Right cardiac atrium (tissue), 5 donors: ENCODE data around the gene MAPKAP1. TPM values are rescaled to one million over a fixed set of nuclear protein-coding genes. Genes with fewer than 3 reads are reported as not detected.
A peak's percentile ranks its signal among the peaks of the same experiment; 100 is the strongest.

Source experiments
- ATAC-seq, 2 donors: fragments of 200-7000 bp; cut with Tn5 transposase; one replicate each; pipeline versions ENCODE4 v1.8.0 to v1.9.1; 2020; ENCODE audit warnings: moderate library complexity in 2 of 2, mild to moderate bottlenecking in 1 of 2
- DNase-seq, 3 donors: peaks; one replicate each; pipeline ENCODE4 v3.0.0-alpha.2; 2020
- H3K27ac ChIP-seq: one replicate; pipeline ENCODE4 v1.5.1; 2013; ENCODE audit warnings: mild to moderate bottlenecking, low read length, control low read depth, moderate library complexity
- H3K27me3 ChIP-seq: one replicate; pipeline ENCODE4 v1.6.1; 2013; ENCODE audit not compliant: control insufficient read depth, insufficient read depth
- H3K4me1 ChIP-seq: one replicate; pipeline ENCODE4 v1.6.1; 2013; ENCODE audit warnings: low read length; ENCODE audit not compliant: control insufficient read depth, insufficient read depth
- H3K4me3 ChIP-seq: one replicate; pipeline ENCODE4 v1.5.1; 2013; ENCODE audit warnings: low read length, control low read depth
- H3K9me3 ChIP-seq: one replicate; pipeline ENCODE4 v1.6.1; 2013; ENCODE audit warnings: low read length; ENCODE audit not compliant: control insufficient read depth
- WGBS: extraction: QIAGEN DNeasy Blood & Tissue Kit; methylation state at CpG from one replicate; pipeline ENCODE4 v1.1.7; 2013; 5-methylcytosine and 5-hydroxymethylcytosine counted together
- intact Hi-C, 4 donors: fragments of 100-400 bp; cut with DNase I; formaldehyde crosslinking; loops; one replicate each; pipeline versions ENCODE4 v1.11.0 to v1.14.0; 2022 to 2023
- polyA plus RNA-seq: library from polyadenylated mRNA; stranded (reverse); fragments of 200-250 nt; gene quantifications from one replicate; pipeline ENCODE4 v1.2.3, GENCODE V29; 2013
- total RNA-seq, 4 donors: library from RNA; stranded (reverse); fragmentation: NEBNext Ultra II Directional; extraction: Animal tissue kit (Norgen Biotek cat#: 25700); gene quantifications; one replicate each; pipeline ENCODE4 v1.2.1, GENCODE V29; 2021
- donor health status: healthy with polysubstance abuse.
- donor health status: DM: no; HTN: yes; CAD: no.
- donor health status: DM: no; HTN: no; CAD: no.
- donor health status: DM: no; HTN: yes; CAD: no; lungs with severe emphysema.
- donor health status: DM: yes; HTN: yes; CAD: no.

Gene MAPKAP1
- total and polyA plus RNA-seq, 5 donors, result 97.1 to 116 (median 108) TPM

DNA sequence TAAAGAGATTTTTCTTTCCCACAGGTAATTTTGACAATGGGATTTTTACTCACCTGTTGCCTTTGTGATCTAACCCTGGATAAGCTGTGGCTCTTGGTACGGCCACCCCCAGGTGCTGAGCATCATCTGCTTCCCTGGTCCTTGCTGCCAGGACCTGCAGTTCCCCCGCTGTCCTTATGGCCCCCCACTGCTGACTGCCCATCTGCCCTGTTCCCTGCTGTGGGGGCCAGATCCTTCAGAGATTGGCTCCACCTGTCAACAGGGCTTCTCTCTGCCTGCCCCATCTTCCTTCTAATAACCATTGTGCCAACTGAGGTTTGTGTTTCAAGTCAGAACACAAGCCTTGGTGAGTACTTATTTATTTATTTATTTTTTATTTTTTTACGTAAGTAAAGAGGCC lies 183.3 kb downstream of the MAPKAP1 start:
- H3K4me1 ChIP-seq, result peaks cover 15% of the 10 kb centered on the region
- intact Hi-C loops, result no loop called here
- no peak overlapping the region for H3K27ac ChIP-seq
- DNase-seq (no peak), ATAC-seq (no peak)
- WGBS, result 98% methylated on average over 3 of the region's 3 CpGs
- H3K9me3 ChIP-seq, result no peaks in the 10 kb centered on the region
- H3K27me3 ChIP-seq, result no peaks in the 10 kb centered on the region
- H3K4me3 ChIP-seq, result no peak overlapping the region

DNA sequence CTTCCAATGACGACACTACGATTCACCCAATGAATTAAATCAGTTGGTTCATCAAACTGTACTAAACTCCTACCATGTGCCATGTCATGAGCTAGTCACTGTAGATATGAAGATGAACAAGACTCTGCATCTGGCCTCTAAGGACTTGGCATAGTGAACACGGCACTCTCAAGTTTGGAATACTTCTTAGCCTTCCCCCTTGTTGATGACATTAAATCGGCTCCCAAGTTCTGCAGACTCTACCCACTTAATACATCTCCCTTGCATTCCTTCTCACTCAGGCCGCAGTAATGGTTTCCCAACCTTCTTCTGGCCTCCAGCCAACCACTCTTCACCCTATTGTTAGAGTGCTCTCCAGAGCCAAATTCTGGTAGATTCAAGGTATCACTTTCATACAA lies 184.7 kb downstream of the MAPKAP1 start:
- Histone ChIP-seq H3K27me3 (no peaks in the 10 kb centered on the region), H3K27ac (no peak overlapping the region), H3K4me1 (peaks cover 12% of the 10 kb centered on the region), H3K4me3 (no peak overlapping the region), H3K9me3 (no peaks in the 10 kb centered on the region)
- WGBS, result 80% methylated on average over 5 of the region's 5 CpGs
- intact Hi-C loops, result no loop called here
- no peak for DNase-seq
- no peak for ATAC-seq

DNA sequence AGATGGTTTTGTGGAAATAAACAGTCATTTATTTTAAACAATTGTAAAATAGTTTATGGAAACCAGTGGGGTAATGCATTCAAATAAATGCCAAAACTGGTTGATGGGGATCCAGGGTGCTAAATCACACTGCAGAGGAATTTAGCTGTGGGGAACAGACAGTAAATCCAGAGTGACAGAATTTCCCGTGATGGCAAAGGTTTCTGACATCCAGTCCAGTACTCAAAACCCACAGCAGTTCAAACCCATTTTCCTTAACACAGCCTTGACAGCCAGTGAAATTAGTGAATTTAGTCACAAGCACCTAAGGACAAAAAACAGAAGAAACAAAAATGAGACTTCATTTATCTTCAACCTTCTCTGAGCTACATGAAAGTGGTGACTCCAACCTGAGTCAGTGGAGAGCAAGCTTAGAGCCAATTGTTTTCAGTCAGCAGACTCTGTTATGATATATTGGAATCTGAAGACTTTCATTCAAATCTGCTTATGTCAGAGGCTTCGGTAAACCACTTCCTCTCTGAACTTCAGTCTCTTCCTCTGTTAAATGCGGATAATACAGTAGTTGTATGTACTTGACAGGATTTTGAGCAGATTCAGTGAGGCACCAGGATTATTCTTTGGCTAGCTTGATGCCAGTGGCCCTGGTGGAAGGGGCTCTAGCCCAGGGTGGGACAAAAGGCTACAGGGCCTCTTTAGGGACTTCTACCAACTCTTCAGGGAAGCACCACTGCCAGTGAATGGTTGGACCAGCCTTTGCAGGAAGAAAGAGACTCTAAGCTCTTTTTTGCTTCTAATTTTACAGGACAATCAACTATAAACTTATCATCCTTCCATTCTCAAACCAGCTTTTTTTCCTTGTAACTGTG lies 185.3 kb downstream of the MAPKAP1 start:
- Histone ChIP-seq H3K9me3 (no peaks in the 10 kb centered on the region), H3K4me3 (no peak overlapping the region), H3K27ac (no peak overlapping the region), H3K4me1 (peaks cover 12% of the 10 kb centered on the region), H3K27me3 (no peaks in the 10 kb centered on the region)
- intact Hi-C loops, result no loop called here
- no peak for DNase-seq
- ATAC-seq, result peak in 1 of 2 donors; percentile 14
- 63% methylated on average over 3 of the region's 3 CpGs for WGBS

DNA sequence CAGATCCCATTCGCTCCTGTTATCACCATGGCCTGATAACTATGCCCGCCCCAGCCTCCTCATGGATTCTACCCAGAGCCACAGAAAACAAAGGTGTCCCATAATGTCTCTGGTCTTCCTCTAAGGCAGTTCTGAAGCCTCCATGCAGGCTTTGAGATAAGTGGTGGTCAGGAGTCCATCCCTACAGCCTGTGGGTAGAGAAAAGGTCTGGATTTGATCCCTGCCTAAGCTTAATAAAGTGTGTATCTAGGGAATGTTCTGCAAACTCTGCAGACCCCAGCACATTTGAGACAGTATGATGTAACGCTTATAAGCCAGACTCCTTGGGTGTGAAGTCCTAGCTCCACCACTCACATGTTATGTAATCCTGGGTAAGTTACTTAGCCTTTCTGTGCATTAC lies 187.3 kb downstream of the MAPKAP1 start:
- ATAC-seq (no peak), DNase-seq (no peak)
- 88% methylated on average over 3 of the region's 3 CpGs for WGBS
- Histone ChIP-seq H3K27ac (no peak overlapping the region), H3K9me3 (no peaks in the 10 kb centered on the region), H3K27me3 (no peaks in the 10 kb centered on the region), H3K4me3 (no peak overlapping the region), H3K4me1 (peaks cover 11% of the 10 kb centered on the region)
- intact Hi-C loops, result no loop called here

DNA sequence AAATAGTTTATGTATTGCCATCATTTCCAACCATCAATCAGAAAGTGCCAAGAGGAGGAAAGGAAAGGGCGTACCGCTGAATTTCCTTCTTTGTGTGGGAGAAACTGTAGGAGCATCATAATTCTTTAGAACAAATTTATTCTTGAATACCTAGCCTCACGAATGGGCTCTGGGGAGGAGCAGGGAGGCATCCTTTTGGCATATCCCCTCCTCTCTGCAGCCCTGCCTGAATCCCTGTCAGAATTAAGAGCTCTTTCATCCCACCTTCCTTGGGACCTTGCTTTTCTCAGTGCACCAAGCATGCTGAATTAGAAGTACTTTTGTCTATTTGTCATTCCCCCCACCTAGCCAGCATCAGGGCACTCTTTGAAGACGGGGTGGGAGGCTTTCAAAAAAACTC lies 189.4 kb downstream of the MAPKAP1 start:
- H3K27ac ChIP-seq, result no peak overlapping the region
- H3K9me3 ChIP-seq, result no peaks in the 10 kb centered on the region
- no peak overlapping the region for H3K4me3 ChIP-seq
- H3K4me1 ChIP-seq, result peaks cover 9% of the 10 kb centered on the region
- 84% methylated on average over 4 of the region's 4 CpGs for WGBS
- DNase-seq, result no peak
- no peaks in the 10 kb centered on the region for H3K27me3 ChIP-seq
- intact Hi-C loops, result no loop called here
- no peak for ATAC-seq

DNA sequence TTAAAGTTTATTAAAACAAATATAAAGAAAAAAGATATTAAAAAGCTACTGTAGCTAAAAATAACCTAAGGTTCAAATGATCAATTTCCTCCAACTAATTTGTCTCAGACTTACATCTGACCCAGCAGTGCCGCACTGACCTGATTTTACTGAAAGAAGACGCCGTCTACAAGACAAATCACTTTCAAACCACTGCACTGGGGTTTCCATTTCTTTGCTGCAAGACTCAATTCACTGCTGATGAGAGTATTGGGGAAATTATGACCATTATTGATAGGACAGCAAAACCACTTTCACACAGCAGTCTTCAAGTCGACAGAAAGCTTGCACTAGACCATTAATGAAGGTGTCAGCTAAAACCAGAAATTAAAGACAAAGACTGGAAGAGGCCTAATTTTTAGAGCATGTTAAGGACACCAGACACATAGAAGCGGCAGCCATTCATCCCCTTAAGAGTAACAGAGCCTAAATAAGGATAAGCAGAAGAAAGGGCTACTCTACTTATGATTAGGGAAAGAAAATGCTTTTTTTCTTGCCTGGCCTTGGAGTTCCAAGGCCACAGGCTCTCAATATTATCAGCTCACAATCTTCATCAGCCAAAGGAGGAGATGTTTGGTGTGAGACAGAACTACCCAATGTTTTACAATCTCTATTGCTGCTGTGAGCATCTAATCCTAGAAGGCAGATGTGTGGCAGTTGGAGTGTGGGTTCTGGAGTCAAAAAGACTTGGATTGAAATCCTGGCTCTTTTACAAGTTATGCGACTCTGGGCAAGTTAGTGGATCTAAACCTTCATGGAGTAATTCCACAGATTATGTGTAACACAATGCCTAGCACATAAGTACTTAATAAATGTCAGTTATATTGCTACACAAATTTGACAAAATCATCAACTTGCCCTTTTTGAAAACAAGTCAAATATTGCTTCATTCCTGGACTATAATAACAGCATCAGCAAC lies 190.7 kb downstream of the MAPKAP1 start:
- DNase-seq, result no peak
- Histone ChIP-seq H3K27me3 (no peaks in the 10 kb centered on the region), H3K4me1 (peaks cover 6% of the 10 kb centered on the region), H3K9me3 (no peaks in the 10 kb centered on the region), H3K27ac (no peak overlapping the region), H3K4me3 (no peak overlapping the region)
- intact Hi-C loops, result no loop called here
- ATAC-seq, result no peak
- 87% methylated on average over 6 of the region's 6 CpGs for WGBS

DNA sequence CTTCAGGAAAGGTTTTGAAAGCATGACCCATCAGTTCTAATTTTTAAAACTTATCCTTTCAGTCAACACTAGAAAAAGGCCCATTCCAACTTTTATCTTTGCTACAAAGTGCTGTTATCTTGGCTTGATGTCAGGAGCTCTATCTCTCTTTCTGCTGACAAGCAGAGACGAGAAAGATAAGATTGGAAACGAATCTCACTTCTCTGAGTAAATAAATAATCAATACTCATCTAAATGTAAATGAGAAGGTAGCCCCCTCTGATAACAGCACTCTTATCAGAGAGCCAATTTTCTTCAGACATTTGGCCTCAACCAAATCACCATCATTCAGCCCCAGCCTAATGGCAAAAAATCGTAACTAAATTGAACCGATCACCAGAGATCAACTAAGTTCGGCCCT lies 191.7 kb downstream of the MAPKAP1 start:
- H3K27me3 ChIP-seq, result no peaks in the 10 kb centered on the region
- H3K27ac ChIP-seq, result no peak overlapping the region
- H3K4me1 ChIP-seq, result peaks cover 6% of the 10 kb centered on the region
- WGBS, result 61% methylated on average over 5 of the region's 5 CpGs
- DNase-seq (no peak), ATAC-seq (no peak)
- H3K4me3 ChIP-seq, result no peak overlapping the region
- intact Hi-C loops, result no loop called here
- H3K9me3 ChIP-seq, result no peaks in the 10 kb centered on the region

DNA sequence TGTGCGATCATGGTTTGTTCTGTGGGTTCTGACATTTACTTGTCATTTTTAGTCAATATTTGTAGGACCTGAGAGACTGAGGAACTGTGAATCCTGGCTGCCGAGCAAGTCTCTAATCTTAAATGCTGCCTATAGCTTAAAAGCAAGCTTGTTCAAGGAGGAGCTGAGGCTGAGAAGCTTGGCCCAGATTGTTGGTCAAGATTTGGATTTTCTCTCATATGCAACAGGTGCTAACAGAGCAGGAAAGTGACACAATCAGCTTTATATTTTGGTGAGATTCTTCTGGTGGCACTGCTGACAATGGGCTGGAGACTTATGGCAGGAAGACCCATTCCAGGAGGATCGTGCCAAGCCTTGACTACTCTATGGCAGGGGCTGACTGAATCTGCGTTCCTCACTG lies 192.5 kb downstream of the MAPKAP1 start:
- WGBS, result 89% methylated on average over 4 of the region's 4 CpGs
- intact Hi-C loops, result no loop called here
- no peak for DNase-seq
- H3K9me3 ChIP-seq, result no peaks in the 10 kb centered on the region
- H3K27ac ChIP-seq, result no peak overlapping the region
- ATAC-seq, result no peak
- H3K27me3 ChIP-seq, result no peaks in the 10 kb centered on the region
- peaks cover 6% of the 10 kb centered on the region for H3K4me1 ChIP-seq
- H3K4me3 ChIP-seq, result no peak overlapping the region

DNA sequence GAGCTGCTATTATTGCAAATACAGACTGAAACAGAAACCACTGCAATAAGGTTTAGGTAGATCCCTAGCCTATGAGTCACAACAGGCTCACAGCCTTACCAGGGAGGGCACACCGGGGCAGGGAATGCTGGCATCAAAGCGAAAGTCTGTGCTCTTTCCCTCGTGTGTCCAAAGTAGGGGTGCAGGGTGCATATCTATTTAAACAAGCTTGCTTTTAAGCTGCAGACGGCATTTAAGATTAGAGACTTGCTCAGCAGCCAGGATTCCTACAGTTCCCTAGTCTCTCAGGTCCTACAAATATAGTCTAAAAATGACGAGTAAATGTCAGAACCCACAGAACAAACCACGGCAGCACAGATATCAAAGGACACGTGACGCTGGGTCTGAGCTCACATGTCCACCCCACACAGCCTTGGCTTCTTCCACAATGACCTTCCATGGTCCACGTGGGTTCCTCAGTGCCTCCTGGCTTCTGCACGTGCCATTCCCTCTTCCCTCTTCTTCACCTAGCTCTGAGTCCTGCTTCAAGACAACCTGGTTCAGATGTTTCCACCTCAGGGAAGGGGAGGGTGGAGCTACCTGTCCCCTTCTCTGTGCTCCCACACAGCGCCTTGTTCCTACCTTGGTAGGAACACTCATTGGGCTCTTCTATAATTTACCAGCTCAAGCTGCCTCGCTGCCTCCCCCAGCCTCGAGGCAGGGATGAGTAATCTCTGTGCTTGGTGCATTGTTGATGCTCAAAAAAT lies 193.2 kb downstream of the MAPKAP1 start:
- Histone ChIP-seq H3K27me3 (no peaks in the 10 kb centered on the region), H3K4me1 (peaks cover 6% of the 10 kb centered on the region), H3K27ac (peak overlapping the region; percentile 37), H3K9me3 (no peaks in the 10 kb centered on the region), H3K4me3 (no peak overlapping the region)
- ATAC-seq (peak; percentile 81 to 83), DNase-seq (peak; percentile 25 to 47 (median 43))
- intact Hi-C loops, result no loop called here
- 58% methylated on average over 13 of the region's 13 CpGs for WGBS

DNA sequence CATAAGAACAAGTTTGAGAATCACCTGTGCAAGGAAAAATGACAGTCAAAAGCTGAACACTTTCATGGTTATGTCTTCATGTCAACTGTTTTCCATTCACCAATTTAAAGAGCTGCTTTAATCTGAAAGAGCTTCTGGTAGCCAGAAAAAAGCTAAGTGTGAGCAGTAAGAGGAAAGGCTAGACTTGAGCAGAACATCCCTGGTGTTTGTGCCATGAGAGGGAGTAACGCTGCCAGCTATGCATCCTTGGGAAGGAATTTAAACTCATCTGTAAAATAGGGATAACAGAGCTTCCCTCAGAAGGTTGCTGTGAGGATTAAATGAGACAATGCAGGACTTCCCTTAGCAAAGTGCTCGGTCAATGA lies 193.7 kb downstream of the MAPKAP1 start:
- intact Hi-C loops, result no loop called here
- DNase-seq (no peak), ATAC-seq (no peak)
- Histone ChIP-seq H3K27ac (peak overlapping the region; percentile 9), H3K27me3 (no peaks in the 10 kb centered on the region), H3K4me1 (peaks cover 6% of the 10 kb centered on the region), H3K4me3 (no peak overlapping the region), H3K9me3 (no peaks in the 10 kb centered on the region)
- WGBS, result 48% methylated on average over 2 of the region's 2 CpGs
